ENCODE results near the gene STPG4.

GRCh38 chr2:47061944-47062678 is 93.0 kb downstream of the STPG4 start:
- TF ChIP-seq CTCF (IDR thresholded peaks at IDR 0.05; ENCODE audit: control extremely low read depth in 1 of 3, insufficient read depth in 1 of 3, low read depth in 1 of 3, low read length in 3 of 3), result no peak
- TF ChIP-seq RFX5 (IDR thresholded peaks at IDR 0.05; ENCODE audit: borderline replicate concordance, low read depth, low read length), result no peak
- TF ChIP-seq RAD21 (IDR thresholded peaks at IDR 0.05 in 1 of 2, conservative IDR thresholded peaks at IDR 0.05 in 1 of 2; ENCODE audit: low read depth in 2 of 2, low read length in 2 of 2), result no peak
- no peak for TF ChIP-seq RNF2 (IDR thresholded peaks at IDR 0.05; ENCODE audit: borderline replicate concordance, low read depth, low read length, missing control alignments, poor library complexity, severe bottlenecking)
- no peak for TF ChIP-seq EZH2 (IDR thresholded peaks at IDR 0.05; ENCODE audit: low read depth, low read length, severe bottlenecking)
- no peak for TF ChIP-seq HDAC6 (IDR thresholded peaks at IDR 0.05; ENCODE audit: low read depth, low read length)
- TF ChIP-seq MAX (IDR thresholded peaks at IDR 0.05), result no peak
- TF ChIP-seq EGR1 (IDR thresholded peaks at IDR 0.05; ENCODE audit: borderline replicate concordance, low read depth, low read length), result no peak
- TF ChIP-seq POLR2AphosphoS5 (IDR thresholded peaks at IDR 0.05; ENCODE audit: low read depth, low read length), result no peak
- no peak for TF ChIP-seq KDM5A (IDR thresholded peaks at IDR 0.05; ENCODE audit: low read length)
- no peak for TF ChIP-seq TBP (IDR thresholded peaks at IDR 0.05; ENCODE audit: low read depth, low read length)

All from H1 (cell line).